ENCODE measurements around the gene DMP1.

GRCh38 chr4:87697272-87697671, 47.2 kb downstream of the DMP1 start:
- no peak for TF ChIP-seq CTCF (IDR thresholded peaks at IDR 0.05)
- TF ChIP-seq POLR2A (IDR thresholded peaks at IDR 0.05) = no peak

Measured in heart left ventricle (tissue), 13 donors.